Breast epithelium (tissue), 3 donors: Measurements from ENCODE around the gene REXO1.
"Not testable (repeated sequence)": the region's sequence is repeated elsewhere in the genome, so short reads cannot be mapped to it uniquely, and the experiment has no call there.

ENCODE experiments used
- POLR2A ChIP-seq: fragments of 450-650 bp; IDR thresholded peaks from one replicate; pipeline ENCODE4 v1.6.1; 2016; ENCODE audit warnings: antibody characterized with exemption, mild to moderate bottlenecking, moderate library complexity
- TF ChIP-seq, protein P1 (sequence below), 3 donors: fragments of 450-650 bp; IDR thresholded peaks; one replicate each; pipeline ENCODE4 v1.5.1; 2016 to 2017; ENCODE audit warnings: antibody characterized with exemption in 3 of 3, mild to moderate bottlenecking in 3 of 3, moderate library complexity in 3 of 3

GRCh38 chr19:1877280-1877660, 29.0 kb upstream of the REXO1 start:
- TF ChIP-seq, protein P1, sequence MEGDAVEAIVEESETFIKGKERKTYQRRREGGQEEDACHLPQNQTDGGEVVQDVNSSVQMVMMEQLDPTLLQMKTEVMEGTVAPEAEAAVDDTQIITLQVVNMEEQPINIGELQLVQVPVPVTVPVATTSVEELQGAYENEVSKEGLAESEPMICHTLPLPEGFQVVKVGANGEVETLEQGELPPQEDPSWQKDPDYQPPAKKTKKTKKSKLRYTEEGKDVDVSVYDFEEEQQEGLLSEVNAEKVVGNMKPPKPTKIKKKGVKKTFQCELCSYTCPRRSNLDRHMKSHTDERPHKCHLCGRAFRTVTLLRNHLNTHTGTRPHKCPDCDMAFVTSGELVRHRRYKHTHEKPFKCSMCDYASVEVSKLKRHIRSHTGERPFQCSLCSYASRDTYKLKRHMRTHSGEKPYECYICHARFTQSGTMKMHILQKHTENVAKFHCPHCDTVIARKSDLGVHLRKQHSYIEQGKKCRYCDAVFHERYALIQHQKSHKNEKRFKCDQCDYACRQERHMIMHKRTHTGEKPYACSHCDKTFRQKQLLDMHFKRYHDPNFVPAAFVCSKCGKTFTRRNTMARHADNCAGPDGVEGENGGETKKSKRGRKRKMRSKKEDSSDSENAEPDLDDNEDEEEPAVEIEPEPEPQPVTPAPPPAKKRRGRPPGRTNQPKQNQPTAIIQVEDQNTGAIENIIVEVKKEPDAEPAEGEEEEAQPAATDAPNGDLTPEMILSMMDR (IDR thresholded peaks at IDR 0.05), result not testable (repeated sequence)
- not testable (repeated sequence) for TF ChIP-seq POLR2A
